IMR-90 (cell line): ENCODE results near the gene CASZ1.

Experiments used
- BHLHE40 ChIP-seq: fragments of 150-350 bp; IDR thresholded peaks from 2 replicates; pipeline ENCODE4 v1.6.1; 2016; ENCODE audit warnings: mild to moderate bottlenecking, low read depth, low read length
- CEBPB ChIP-seq: IDR thresholded peaks from 2 replicates; pipeline ENCODE4 v1.6.1; 2012; ENCODE audit warnings: low read depth, low read length, improper control_type of control experiment
- CTCF ChIP-seq: conservative IDR thresholded peaks from 2 replicates; pipeline ENCODE4 v1.5.1; 2012; ENCODE audit warnings: mild to moderate bottlenecking, low read depth, low read length, improper control_type of control experiment
- MAFK ChIP-seq: IDR thresholded peaks from 2 replicates; pipeline ENCODE4 v1.6.1; 2012; ENCODE audit warnings: low read depth, low read length, improper control_type of control experiment
- MXI1 ChIP-seq: IDR thresholded peaks from 2 replicates; pipeline ENCODE4 v1.6.1; 2012; ENCODE audit warnings: low read depth, mild to moderate bottlenecking, low read length, moderate library complexity, borderline replicate concordance
- POLR2A ChIP-seq: IDR thresholded peaks from 2 replicates; pipeline ENCODE4 v1.6.1; 2012; ENCODE audit warnings: mild to moderate bottlenecking, low read depth, low read length
- RAD21 ChIP-seq: IDR thresholded peaks from 2 replicates; pipeline ENCODE4 v1.6.1; 2012; ENCODE audit warnings: low read length, improper control_type of control experiment
- RCOR1 ChIP-seq: IDR thresholded peaks from 2 replicates; pipeline ENCODE4 v1.6.1; 2012; ENCODE audit warnings: mild to moderate bottlenecking, low read length, improper control_type of control experiment; ENCODE audit not compliant: insufficient replicate concordance
- RFX5 ChIP-seq: IDR thresholded peaks from 2 replicates; pipeline ENCODE4 v1.8.0; 2012; ENCODE audit warnings: low read depth, mild to moderate bottlenecking, low read length, moderate library complexity
- USF2 ChIP-seq: fragments of 150-350 bp; IDR thresholded peaks from 2 replicates; pipeline ENCODE4 v1.6.1; 2017; ENCODE audit warnings: mild to moderate bottlenecking, antibody characterized with exemption, low read length, low read depth

- TF ChIP-seq RAD21 = no peak
- no peak for TF ChIP-seq POLR2A
- no peak for TF ChIP-seq CTCF
- TF ChIP-seq MAFK = no peak
- no peak for TF ChIP-seq USF2
- TF ChIP-seq MXI1 = no peak
- TF ChIP-seq RFX5 = no peak
- TF ChIP-seq RCOR1 = no peak
- TF ChIP-seq BHLHE40 = no peak
- no peak for TF ChIP-seq CEBPB
These were observed 16.0 kb upstream of the CASZ1 start for GRCh38 chr1:10812387-10812915.
